PFSK-1 (cell line): Measurements from ENCODE around the gene FADS2.

Experiments
- FOXP2 ChIP-seq: optimal IDR thresholded peaks from 2 replicates; pipeline ENCODE3; 2011; ENCODE audit warnings: borderline replicate concordance, control low read depth, inconsistent platforms; ENCODE audit not compliant: insufficient read depth; ENCODE audit errors: extremely low read length, extremely low read depth
- POLR2AphosphoS5 ChIP-seq: IDR thresholded peaks from 2 replicates; pipeline ENCODE4 v1.6.1; 2012; ENCODE audit warnings: low read depth, mild to moderate bottlenecking, control low read depth, low read length, moderate library complexity
- SIN3A ChIP-seq: IDR thresholded peaks from 2 replicates; pipeline ENCODE4 v1.6.1; 2012; ENCODE audit warnings: mild to moderate bottlenecking, low read length, moderate library complexity, borderline replicate concordance; ENCODE audit not compliant: insufficient read depth
- TAF1 ChIP-seq: IDR thresholded peaks from 2 replicates; pipeline ENCODE4 v1.6.1; 2012; ENCODE audit warnings: low read length, control low read depth, borderline replicate concordance; ENCODE audit not compliant: insufficient read depth
- TF ChIP-seq, protein P1 (sequence below), 2 experiments: IDR thresholded peaks; 2 replicates each; pipeline versions ENCODE4 v1.6.1 to v1.8.0; 2011 to 2012; ENCODE audit warnings: low read depth in 2 of 2, low read length in 2 of 2, control low read depth in 1 of 2, inconsistent platforms in 1 of 2, mild to moderate bottlenecking in 1 of 2, moderate library complexity in 1 of 2; ENCODE audit not compliant: insufficient read depth in 1 of 2

Gene FADS2

DNA sequence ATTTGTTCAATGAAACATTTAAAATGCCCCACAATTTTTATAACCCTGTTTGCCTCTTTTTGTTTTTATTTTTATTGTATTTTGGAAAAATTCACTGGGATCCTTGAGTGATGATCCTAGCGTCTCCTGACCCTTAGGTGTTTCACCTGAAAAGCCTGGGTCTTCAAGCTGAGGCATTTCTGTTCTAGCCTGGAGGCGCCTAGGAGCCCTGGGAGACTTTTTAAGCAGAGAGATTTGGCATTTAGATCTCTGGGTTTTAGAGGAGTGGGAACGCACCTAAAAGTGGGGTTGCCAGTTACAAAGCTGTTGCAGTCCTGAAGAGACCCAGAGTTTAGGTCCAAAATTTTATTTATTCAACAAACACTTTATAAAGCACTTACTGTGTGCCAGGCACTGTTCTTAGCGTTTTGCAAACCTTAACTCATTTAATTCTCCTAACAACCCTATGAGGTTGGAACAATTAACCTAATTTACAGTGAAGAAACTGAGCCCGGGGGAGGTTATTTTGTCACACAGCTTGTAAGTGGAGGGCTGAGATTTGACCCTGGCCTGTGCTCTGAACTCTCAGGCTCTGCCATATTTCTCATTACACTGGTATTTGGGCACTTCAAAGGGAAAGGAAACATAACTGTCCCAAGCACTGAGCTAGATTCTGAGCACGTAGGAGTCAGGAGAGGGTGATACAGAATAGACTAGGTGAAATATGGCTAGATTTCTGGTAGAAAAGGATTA lies 10.5 kb upstream of the FADS2 start:
- TF ChIP-seq, protein P1, sequence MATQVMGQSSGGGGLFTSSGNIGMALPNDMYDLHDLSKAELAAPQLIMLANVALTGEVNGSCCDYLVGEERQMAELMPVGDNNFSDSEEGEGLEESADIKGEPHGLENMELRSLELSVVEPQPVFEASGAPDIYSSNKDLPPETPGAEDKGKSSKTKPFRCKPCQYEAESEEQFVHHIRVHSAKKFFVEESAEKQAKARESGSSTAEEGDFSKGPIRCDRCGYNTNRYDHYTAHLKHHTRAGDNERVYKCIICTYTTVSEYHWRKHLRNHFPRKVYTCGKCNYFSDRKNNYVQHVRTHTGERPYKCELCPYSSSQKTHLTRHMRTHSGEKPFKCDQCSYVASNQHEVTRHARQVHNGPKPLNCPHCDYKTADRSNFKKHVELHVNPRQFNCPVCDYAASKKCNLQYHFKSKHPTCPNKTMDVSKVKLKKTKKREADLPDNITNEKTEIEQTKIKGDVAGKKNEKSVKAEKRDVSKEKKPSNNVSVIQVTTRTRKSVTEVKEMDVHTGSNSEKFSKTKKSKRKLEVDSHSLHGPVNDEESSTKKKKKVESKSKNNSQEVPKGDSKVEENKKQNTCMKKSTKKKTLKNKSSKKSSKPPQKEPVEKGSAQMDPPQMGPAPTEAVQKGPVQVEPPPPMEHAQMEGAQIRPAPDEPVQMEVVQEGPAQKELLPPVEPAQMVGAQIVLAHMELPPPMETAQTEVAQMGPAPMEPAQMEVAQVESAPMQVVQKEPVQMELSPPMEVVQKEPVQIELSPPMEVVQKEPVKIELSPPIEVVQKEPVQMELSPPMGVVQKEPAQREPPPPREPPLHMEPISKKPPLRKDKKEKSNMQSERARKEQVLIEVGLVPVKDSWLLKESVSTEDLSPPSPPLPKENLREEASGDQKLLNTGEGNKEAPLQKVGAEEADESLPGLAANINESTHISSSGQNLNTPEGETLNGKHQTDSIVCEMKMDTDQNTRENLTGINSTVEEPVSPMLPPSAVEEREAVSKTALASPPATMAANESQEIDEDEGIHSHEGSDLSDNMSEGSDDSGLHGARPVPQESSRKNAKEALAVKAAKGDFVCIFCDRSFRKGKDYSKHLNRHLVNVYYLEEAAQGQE (IDR thresholded peaks at IDR 0.05; ENCODE audit: insufficient read depth in 1 of 2, low read depth in 2 of 2, low read length in 2 of 2), result no peak
- TF ChIP-seq SIN3A (no peak), FOXP2 (no peak), TAF1 (no peak)

DNA sequence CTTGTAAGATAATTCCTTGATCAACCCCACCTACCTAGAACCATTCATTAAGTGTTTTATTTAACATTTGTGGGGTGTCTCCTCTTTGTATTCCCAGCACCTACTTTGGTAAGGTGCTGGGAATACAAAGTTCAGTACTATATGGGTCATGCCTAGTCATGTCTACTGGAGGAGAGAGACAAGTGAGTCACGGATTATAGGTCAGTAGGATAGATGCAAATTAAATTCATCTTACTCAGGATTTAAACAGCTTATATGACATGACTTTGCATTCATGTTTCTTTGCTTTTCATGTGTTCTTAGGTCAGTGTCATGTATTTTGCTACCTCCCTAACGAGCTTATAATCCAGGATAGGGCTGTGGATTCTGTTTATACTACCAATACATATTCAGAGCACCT lies 7.9 kb upstream of the FADS2 start:
- TF ChIP-seq POLR2AphosphoS5 (no peak), FOXP2 (no peak), TAF1 (no peak), SIN3A (no peak)
- TF ChIP-seq, protein P1 (IDR thresholded peaks at IDR 0.05; ENCODE audit: insufficient read depth in 1 of 2, low read depth in 2 of 2, low read length in 2 of 2), result no peak

DNA sequence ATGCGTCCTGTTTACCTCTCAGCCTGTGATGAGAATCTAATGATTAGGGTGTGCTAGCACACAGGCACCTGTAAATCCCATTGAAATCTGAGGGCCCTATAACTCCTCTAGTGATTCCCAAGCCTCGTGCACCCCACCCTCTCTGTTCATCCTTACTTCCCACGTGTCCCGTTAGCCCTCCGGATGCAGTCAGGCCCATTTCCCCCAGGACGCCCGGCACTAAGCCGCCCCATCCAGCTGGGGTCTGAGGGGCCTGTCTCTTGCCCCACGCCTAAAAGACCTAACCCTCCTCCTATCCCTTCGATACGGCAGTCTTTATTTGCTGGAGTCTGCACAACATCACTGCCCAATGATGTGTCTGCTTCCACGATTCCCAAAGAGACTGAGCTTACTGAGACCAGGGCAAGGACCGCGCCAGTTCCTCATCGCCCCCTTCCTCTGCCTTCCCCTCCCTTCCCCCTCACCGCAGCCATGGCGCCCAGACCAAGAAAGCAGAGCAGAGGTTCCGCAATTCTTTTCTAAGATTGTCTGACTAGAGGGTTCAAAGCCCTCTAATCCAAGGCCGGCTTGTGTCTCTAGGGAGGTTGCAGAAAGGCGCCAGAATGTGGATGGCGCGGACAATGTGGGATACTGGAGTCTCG lies 1.1 kb upstream of the FADS2 start:
- TF ChIP-seq, protein P1 (IDR thresholded peaks at IDR 0.05; ENCODE audit: insufficient read depth in 1 of 2, low read depth in 2 of 2, low read length in 2 of 2), result no peak
- TF ChIP-seq FOXP2 (no peak), POLR2AphosphoS5 (no peak), SIN3A (no peak), TAF1 (no peak)

DNA sequence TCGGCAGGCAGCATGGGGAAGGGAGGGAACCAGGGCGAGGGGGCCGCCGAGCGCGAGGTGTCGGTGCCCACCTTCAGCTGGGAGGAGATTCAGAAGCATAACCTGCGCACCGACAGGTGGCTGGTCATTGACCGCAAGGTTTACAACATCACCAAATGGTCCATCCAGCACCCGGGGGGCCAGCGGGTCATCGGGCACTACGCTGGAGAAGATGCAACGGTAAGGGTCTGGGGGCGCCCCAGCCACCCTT lies 204 bp downstream of the FADS2 start:
- TF ChIP-seq, protein P1 (IDR thresholded peaks at IDR 0.05; ENCODE audit: insufficient read depth in 1 of 2, low read depth in 2 of 2, low read length in 2 of 2), result no peak
- TF ChIP-seq POLR2AphosphoS5, result no peak
- no peak for TF ChIP-seq SIN3A
- no peak for TF ChIP-seq FOXP2
- no peak for TF ChIP-seq TAF1
